ENCODE results near the gene REEP2.
A peak's percentile ranks its signal among the peaks of the same experiment; 100 is the strongest.

Gene REEP2

GRCh38 chr5:138491669-138492559 lies 53.1 kb downstream of the REEP2 start:
- DNase-seq = peak in 55 of 56 donors; percentile 46 to 96 (median 87)

- no peak for DNase-seq
Observed at GRCh38 chr5:138492560-138493045, 53.7 kb downstream of the REEP2 start.

GRCh38 chr5:138495351-138495750 lies 56.5 kb downstream of the REEP2 start:
- DNase-seq = no peak
